ENCODE results near the gene FAM131C. TPM values are rescaled to one million over a fixed set of nuclear protein-coding genes. Genes with fewer than 3 reads are reported as not detected.

The FAM131C gene
- polyA plus RNA-seq, 1 donor (not counting 4 experiments of a cell fraction or from before 2014, with no cell fraction given) = 0.31 TPM

DNA sequence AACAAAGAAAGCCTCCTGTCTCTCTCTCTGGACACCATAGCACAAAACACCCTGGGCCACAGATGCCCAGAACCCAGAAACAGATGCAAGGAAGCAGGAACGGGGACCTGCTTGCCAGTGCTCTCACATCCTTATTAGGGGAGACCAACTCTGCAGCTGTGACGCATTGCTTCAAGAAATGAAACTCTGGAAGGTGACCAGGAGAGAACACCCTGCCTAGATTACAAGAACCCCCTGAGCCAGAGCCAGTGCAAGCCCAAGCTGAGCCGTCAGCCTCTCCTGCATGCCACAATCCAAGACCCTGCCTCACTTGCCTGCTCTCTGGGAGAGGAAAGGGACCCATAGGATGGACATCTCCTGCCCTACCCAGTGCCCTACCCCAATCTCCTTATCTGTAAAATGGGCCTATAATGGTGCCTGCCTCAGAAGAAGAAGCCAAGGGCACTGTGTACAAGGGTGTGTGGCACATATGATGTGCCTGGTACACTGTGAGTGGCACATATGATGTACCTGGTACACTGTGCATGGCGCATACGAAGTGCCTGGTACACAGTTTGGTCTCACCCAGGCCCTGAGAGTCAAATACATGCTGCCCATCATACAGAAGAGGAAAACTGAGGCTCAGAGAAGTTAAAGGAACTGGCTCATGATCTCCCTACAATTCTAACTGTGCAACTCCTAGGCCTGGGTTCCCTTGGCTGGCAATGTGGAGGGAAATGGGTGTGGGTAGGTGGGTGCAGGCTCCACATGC, 16.8 kb upstream of the FAM131C start:
- Histone ChIP-seq H3K9me1 (ENCODE audit: control insufficient read depth, extremely low read depth, insufficient read depth, low read length) (no peaks in the 10 kb centered on the region), H4K20me1 (ENCODE audit: control insufficient read depth, extremely low read depth, insufficient read depth, low read length) (no peaks in the 10 kb centered on the region), H3K36me3 (ENCODE audit: control insufficient read depth in 2 of 2, extremely low read depth in 1 of 2, insufficient read depth in 2 of 2, low read length in 2 of 2) (no peaks in the 10 kb centered on the region), H3K4me3 (ENCODE audit: control insufficient read depth in 2 of 3, extremely low read depth in 1 of 3, insufficient read depth in 2 of 3, low read depth in 1 of 3, low read length in 3 of 3) (no peak overlapping the region), H3K4me1 (ENCODE audit: control insufficient read depth, extremely low read depth, insufficient read depth, low read length) (no peaks in the 10 kb centered on the region), H3K9ac (ENCODE audit: control insufficient read depth, extremely low read depth, insufficient read depth, low read length) (no peak overlapping the region), H3K27me3 (ENCODE audit: control insufficient read depth, extremely low read depth, insufficient read depth, low read length) (peaks cover 18% of the 10 kb centered on the region), H3K9me3 (ENCODE audit: control insufficient read depth, low read depth, low read length) (no peaks in the 10 kb centered on the region), H3K79me2 (ENCODE audit: control insufficient read depth, insufficient read depth, low read length) (no peaks in the 10 kb centered on the region), H2AFZ (ENCODE audit: control insufficient read depth, low read length) (no peak overlapping the region), H3K4me2 (ENCODE audit: control insufficient read depth, extremely low read depth, insufficient read depth, low read depth, low read length) (no peak overlapping the region), H3K27ac (ENCODE audit: control insufficient read depth, insufficient read depth, low read length) (no peak overlapping the region)
- dilution Hi-C loops (cut with MboI; ENCODE audit: extremely low pct_ligation_motif_present, low sequenced_read_pairs) = no loop called here
- no peak for DNase-seq (ENCODE audit: low read depth, low spot score)
- TF ChIP-seq, protein P1, sequence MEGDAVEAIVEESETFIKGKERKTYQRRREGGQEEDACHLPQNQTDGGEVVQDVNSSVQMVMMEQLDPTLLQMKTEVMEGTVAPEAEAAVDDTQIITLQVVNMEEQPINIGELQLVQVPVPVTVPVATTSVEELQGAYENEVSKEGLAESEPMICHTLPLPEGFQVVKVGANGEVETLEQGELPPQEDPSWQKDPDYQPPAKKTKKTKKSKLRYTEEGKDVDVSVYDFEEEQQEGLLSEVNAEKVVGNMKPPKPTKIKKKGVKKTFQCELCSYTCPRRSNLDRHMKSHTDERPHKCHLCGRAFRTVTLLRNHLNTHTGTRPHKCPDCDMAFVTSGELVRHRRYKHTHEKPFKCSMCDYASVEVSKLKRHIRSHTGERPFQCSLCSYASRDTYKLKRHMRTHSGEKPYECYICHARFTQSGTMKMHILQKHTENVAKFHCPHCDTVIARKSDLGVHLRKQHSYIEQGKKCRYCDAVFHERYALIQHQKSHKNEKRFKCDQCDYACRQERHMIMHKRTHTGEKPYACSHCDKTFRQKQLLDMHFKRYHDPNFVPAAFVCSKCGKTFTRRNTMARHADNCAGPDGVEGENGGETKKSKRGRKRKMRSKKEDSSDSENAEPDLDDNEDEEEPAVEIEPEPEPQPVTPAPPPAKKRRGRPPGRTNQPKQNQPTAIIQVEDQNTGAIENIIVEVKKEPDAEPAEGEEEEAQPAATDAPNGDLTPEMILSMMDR (optimal IDR thresholded peaks at IDR 0.05 in 1 of 3, IDR thresholded peaks at IDR 0.05 in 1 of 3, conservative IDR thresholded peaks at IDR 0.05 in 1 of 3; ENCODE audit: extremely low read depth in 1 of 3, insufficient read depth in 2 of 3, low read length in 3 of 3) = no peak
- TF ChIP-seq EZH2 (IDR thresholded peaks at IDR 0.05; ENCODE audit: low read length) = no peak
- no peak for FAIRE-seq

DNA sequence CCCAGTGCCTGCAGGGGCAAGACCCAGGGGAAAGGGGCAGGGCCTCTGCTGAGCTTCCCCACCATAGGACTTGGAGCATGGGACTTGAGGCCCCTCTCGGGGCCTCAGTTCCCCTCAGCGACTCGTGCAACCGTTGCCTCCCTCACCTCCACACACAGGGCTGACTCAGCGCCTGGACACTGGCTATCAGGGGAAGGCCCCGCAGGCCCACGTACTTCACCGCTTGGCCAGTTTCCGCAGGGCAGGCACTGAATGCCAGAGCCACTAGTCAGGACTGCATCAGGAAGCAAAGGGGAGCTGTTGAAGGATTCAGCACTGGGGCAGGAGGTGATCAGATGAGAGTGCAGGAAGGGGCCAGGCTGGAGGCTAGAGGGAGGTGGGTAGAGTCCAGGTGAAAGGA, 15.5 kb upstream of the FAM131C start:
- no peak for TF ChIP-seq EZH2 (IDR thresholded peaks at IDR 0.05; ENCODE audit: low read length)
- TF ChIP-seq, protein P1 (optimal IDR thresholded peaks at IDR 0.05 in 1 of 3, IDR thresholded peaks at IDR 0.05 in 1 of 3, conservative IDR thresholded peaks at IDR 0.05 in 1 of 3; ENCODE audit: extremely low read depth in 1 of 3, insufficient read depth in 2 of 3, low read length in 3 of 3) = no peak
- FAIRE-seq = no peak
- H3K27me3 ChIP-seq (ENCODE audit: control insufficient read depth, extremely low read depth, insufficient read depth, low read length) = peaks cover 17% of the 10 kb centered on the region
- no peaks in the 10 kb centered on the region for H3K4me1 ChIP-seq (ENCODE audit: control insufficient read depth, extremely low read depth, insufficient read depth, low read length)
- H3K9me3 ChIP-seq (ENCODE audit: control insufficient read depth, low read depth, low read length) = no peaks in the 10 kb centered on the region
- H2AFZ ChIP-seq (ENCODE audit: control insufficient read depth, low read length) = no peak overlapping the region
- H3K27ac ChIP-seq (ENCODE audit: control insufficient read depth, insufficient read depth, low read length) = no peak overlapping the region
- no peaks in the 10 kb centered on the region for H4K20me1 ChIP-seq (ENCODE audit: control insufficient read depth, extremely low read depth, insufficient read depth, low read length)
- H3K36me3 ChIP-seq (ENCODE audit: control insufficient read depth in 2 of 2, extremely low read depth in 1 of 2, insufficient read depth in 2 of 2, low read length in 2 of 2) = no peaks in the 10 kb centered on the region
- no peak overlapping the region for H3K4me3 ChIP-seq (ENCODE audit: control insufficient read depth in 2 of 3, extremely low read depth in 1 of 3, insufficient read depth in 2 of 3, low read depth in 1 of 3, low read length in 3 of 3)
- H3K79me2 ChIP-seq (ENCODE audit: control insufficient read depth, insufficient read depth, low read length) = no peaks in the 10 kb centered on the region
- H3K9me1 ChIP-seq (ENCODE audit: control insufficient read depth, extremely low read depth, insufficient read depth, low read length) = no peaks in the 10 kb centered on the region
- no peak overlapping the region for H3K9ac ChIP-seq (ENCODE audit: control insufficient read depth, extremely low read depth, insufficient read depth, low read length)
- dilution Hi-C loops (cut with MboI; ENCODE audit: extremely low pct_ligation_motif_present, low sequenced_read_pairs) = no loop called here
- no peak overlapping the region for H3K4me2 ChIP-seq (ENCODE audit: control insufficient read depth, extremely low read depth, insufficient read depth, low read depth, low read length)
- DNase-seq (ENCODE audit: low read depth, low spot score) = no peak
